Stomach (tissue), 4 donors: Measurements from ENCODE around the gene IQGAP3.

Experiments
- POLR2A ChIP-seq, 4 donors: fragments of 450-650 bp; IDR thresholded peaks; one replicate each; pipeline ENCODE4 v1.6.1; 2016; ENCODE audit warnings: antibody characterized with exemption in 4 of 4, control low read depth in 2 of 4, mild to moderate bottlenecking in 1 of 4, moderate library complexity in 1 of 4
- POLR2AphosphoS5 ChIP-seq, 3 donors: sonication (generic); formaldehyde crosslinking; IDR thresholded peaks; one replicate each; pipeline ENCODE4 v1.6.1; 2016; ENCODE audit warnings: antibody characterized with exemption in 3 of 3

DNA sequence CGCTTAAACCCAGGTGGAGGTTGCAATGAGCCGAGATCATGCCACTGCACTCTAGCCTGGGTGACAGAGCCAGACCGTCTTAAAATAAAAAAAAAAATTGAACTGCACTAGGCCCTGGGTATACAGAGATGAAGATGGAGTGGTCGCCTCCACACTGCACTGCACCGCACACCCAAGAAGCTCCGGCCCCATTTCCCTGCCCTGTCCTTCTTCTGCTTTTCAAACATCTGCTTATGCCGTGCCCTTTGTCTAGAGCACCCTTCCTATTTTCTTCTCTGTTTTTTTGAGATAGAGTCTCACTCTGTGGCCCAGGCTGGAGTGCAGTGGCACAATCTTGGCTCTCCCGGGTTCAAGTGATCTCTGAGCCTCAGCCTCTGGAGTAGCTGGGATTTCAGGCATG is 17.4 kb downstream of the IQGAP3 start:
- no peak for TF ChIP-seq POLR2AphosphoS5 (IDR thresholded peaks at IDR 0.05)
- no peak for TF ChIP-seq POLR2A (IDR thresholded peaks at IDR 0.05)
